Medulla oblongata (tissue), 1 donor: ENCODE results near the gene ENPP6.
"Not testable (repeated sequence)": the region's sequence is repeated elsewhere in the genome, so short reads cannot be mapped to it uniquely, and the experiment has no call there.

Experiments used
- DNase-seq: peaks from one replicate; pipeline ENCODE4 v3.0.0-alpha.2; 2015; ENCODE audit errors: extremely low spot score

Gene ENPP6

GRCh38 chr4:184061582-184061981, 156.1 kb downstream of the ENPP6 start:
- no peak for DNase-seq

GRCh38 chr4:184059099-184059498, 158.6 kb downstream of the ENPP6 start:
- no peak for DNase-seq

- DNase-seq: no peak
Observed at GRCh38 chr4:184058026-184058425, 159.6 kb downstream of the ENPP6 start.

- no peak for DNase-seq
Observed at GRCh38 chr4:184056877-184057276, 160.8 kb downstream of the ENPP6 start.

- no peak for DNase-seq
Observed at GRCh38 chr4:184053434-184053833, 164.2 kb downstream of the ENPP6 start.

GRCh38 chr4:184052616-184053015, 165.1 kb downstream of the ENPP6 start:
- DNase-seq: no peak

GRCh38 chr4:184051262-184051661, 166.4 kb downstream of the ENPP6 start:
- DNase-seq: not testable (repeated sequence)

GRCh38 chr4:184046148-184046547, 171.5 kb downstream of the ENPP6 start:
- DNase-seq: no peak

GRCh38 chr4:184041156-184041555, 176.5 kb downstream of the ENPP6 start:
- DNase-seq: no peak

- DNase-seq: no peak
Observed at GRCh38 chr4:184039963-184040383, 177.7 kb downstream of the ENPP6 start.
